ENCODE measurements around the gene DEXI. TPM values are rescaled to one million over a fixed set of nuclear protein-coding genes. Genes with fewer than 3 reads are reported as not detected.

Gene DEXI
- total and polyA plus RNA-seq, 4 donors: 19.5 to 35.5 (median 28.0) TPM

GRCh38 chr16:10919003-10919351, 23.3 kb downstream of the DEXI start:
- WGBS, 2 donors: 67 to 76% methylated on average over 7 of the region's 7 CpGs
- Histone ChIP-seq H3K27ac (ENCODE audit: low read depth in 1 of 2, low read length in 1 of 2) (no peak overlapping the region), H3K36me3 (ENCODE audit: control insufficient read depth in 4 of 4, insufficient read depth in 4 of 4, low read length in 4 of 4) (peaks cover 0 to 26% (median 0%) of the 10 kb centered on the region in 4 donors), H3K4me3 (no peak overlapping the region), H3K27me3 (ENCODE audit: control insufficient read depth in 3 of 3, insufficient read depth in 3 of 3, low read length in 2 of 3) (no peaks in the 10 kb centered on the region), H3K9ac (ENCODE audit: insufficient read depth in 1 of 2, low read length in 2 of 2) (no peak overlapping the region), H3K9me3 (ENCODE audit: control insufficient read depth in 4 of 4, insufficient read depth in 3 of 4, low read length in 3 of 4) (no peaks in the 10 kb centered on the region), H3K4me1 (ENCODE audit: control insufficient read depth in 5 of 5, insufficient read depth in 5 of 5, low read length in 5 of 5) (peaks cover 5 to 10% (median 7%) of the 10 kb centered on the region in 5 donors)
- DNase-seq (no peak), ATAC-seq (ENCODE audit: insufficient read depth, low FRiP score) (no peak)
- no peak for TF ChIP-seq CTCF (IDR thresholded peaks at IDR 0.05; ENCODE audit: control extremely low read depth, extremely low read depth)

DNA sequence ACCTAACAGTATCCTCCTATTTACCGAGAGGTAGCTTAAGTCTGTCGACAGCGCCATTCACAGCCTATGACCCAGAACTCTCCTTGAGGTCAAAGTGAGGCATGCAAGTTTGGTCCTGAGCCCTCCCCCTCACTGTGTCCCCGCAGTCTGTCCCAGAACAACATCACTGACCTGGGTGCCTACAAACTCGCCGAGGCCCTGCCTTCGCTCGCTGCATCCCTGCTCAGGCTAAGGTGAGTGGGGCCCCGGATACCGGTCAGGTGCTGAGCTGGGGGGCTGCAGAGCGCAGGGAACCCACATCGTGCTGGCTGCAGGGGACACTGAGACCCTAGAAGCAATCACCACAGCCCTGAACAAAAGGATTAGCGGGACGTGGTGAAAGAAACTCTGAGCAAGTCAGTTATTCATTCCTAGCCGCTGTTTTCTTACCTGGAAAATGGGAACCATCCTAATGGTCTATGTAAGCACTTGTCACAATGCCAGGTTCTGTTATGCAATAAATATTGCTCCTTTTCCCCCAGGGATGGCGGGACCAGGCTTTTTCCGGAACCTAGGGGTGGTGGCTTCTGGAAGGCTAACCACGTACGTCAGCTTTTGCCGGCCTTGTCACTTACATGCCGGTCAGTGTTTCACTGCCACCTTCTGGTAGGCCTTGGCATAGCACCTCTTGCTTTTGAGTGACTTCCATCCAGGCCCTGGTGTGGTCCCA, 23.8 kb downstream of the DEXI start:
- DNase-seq: peak; percentile 94 to 96 (median 95)

GRCh38 chr16:10916534-10916933, 25.7 kb downstream of the DEXI start:
- no peak overlapping the region for H3K4me3 ChIP-seq
- WGBS, 2 donors: 64 to 65% methylated on average over 3 of the region's 3 CpGs
- peaks cover 0 to 12% (median 0%) of the 10 kb centered on the region in 4 donors for H3K36me3 ChIP-seq (ENCODE audit: control insufficient read depth in 4 of 4, insufficient read depth in 4 of 4, low read length in 4 of 4)
- DNase-seq (no peak), ATAC-seq (ENCODE audit: insufficient read depth, low FRiP score) (no peak)
- H3K27ac ChIP-seq (ENCODE audit: low read depth in 1 of 2, low read length in 1 of 2): no peak overlapping the region
- no peak overlapping the region for H3K9ac ChIP-seq (ENCODE audit: insufficient read depth in 1 of 2, low read length in 2 of 2)
- H3K27me3 ChIP-seq (ENCODE audit: control insufficient read depth in 3 of 3, insufficient read depth in 3 of 3, low read length in 2 of 3): no peaks in the 10 kb centered on the region
- no peak for TF ChIP-seq CTCF (IDR thresholded peaks at IDR 0.05; ENCODE audit: control extremely low read depth, extremely low read depth)
- no peaks in the 10 kb centered on the region for H3K9me3 ChIP-seq (ENCODE audit: control insufficient read depth in 4 of 4, insufficient read depth in 3 of 4, low read length in 3 of 4)
- H3K4me1 ChIP-seq (ENCODE audit: control insufficient read depth in 5 of 5, insufficient read depth in 5 of 5, low read length in 5 of 5): peaks cover 0 to 7% (median under 1%) of the 10 kb centered on the region in 5 donors

More for the DNA sequence above, 23.8 kb downstream of the DEXI start:
- Histone ChIP-seq H3K9me3 (ENCODE audit: control insufficient read depth in 4 of 4, insufficient read depth in 3 of 4, low read length in 3 of 4) (no peaks in the 10 kb centered on the region), H3K36me3 (ENCODE audit: control insufficient read depth in 4 of 4, insufficient read depth in 4 of 4, low read length in 4 of 4) (peaks cover 0 to 21% (median 0%) of the 10 kb centered on the region in 4 donors), H3K4me1 (ENCODE audit: control insufficient read depth in 5 of 5, insufficient read depth in 5 of 5, low read length in 5 of 5) (peaks cover 4 to 10% (median 7%) of the 10 kb centered on the region in 5 donors), H3K9ac (ENCODE audit: insufficient read depth in 1 of 2, low read length in 2 of 2) (no peak overlapping the region), H3K27ac (ENCODE audit: low read depth in 1 of 2, low read length in 1 of 2) (peak overlapping the region in 1 of 2 donors; percentile 34), H3K27me3 (ENCODE audit: control insufficient read depth in 3 of 3, insufficient read depth in 3 of 3, low read length in 2 of 3) (no peaks in the 10 kb centered on the region), H3K4me3 (no peak overlapping the region)
- ATAC-seq (ENCODE audit: insufficient read depth, low FRiP score): peak; percentile 80
- 47 to 55% methylated on average over 21 of the region's 21 CpGs for WGBS, 2 donors
- peak; percentile 94 for TF ChIP-seq CTCF (IDR thresholded peaks at IDR 0.05; ENCODE audit: control extremely low read depth, extremely low read depth)
